Mesodermal cell (in vitro differentiated cells): ENCODE results near the gene ISY1.
A peak's percentile ranks its signal among the peaks of the same experiment; 100 is the strongest.
"Not testable (repeated sequence)": the region's sequence is repeated elsewhere in the genome, so short reads cannot be mapped to it uniquely, and the experiment has no call there.

Source experiments
- H3K27ac ChIP-seq: 2 replicates; pipeline ENCODE4 v1.7.0; 2013; ENCODE audit warnings: mild to moderate bottlenecking, low read depth, low read length, moderate library complexity; ENCODE audit not compliant: severe bottlenecking
- H3K36me3 ChIP-seq: 2 replicates; pipeline ENCODE4 v1.7.1; 2013; ENCODE audit warnings: mild to moderate bottlenecking, low read length, moderate library complexity; ENCODE audit not compliant: control insufficient read depth, insufficient read depth
- H3K4me1 ChIP-seq: one replicate; pipeline ENCODE4 v1.7.1; 2013; ENCODE audit warnings: mild to moderate bottlenecking, low read length; ENCODE audit not compliant: insufficient read depth, control insufficient read depth, poor library complexity, severe bottlenecking
- H3K4me3 ChIP-seq: 2 replicates; pipeline ENCODE4 v1.7.0; 2013; ENCODE audit warnings: low read length, control low read depth, mild to moderate bottlenecking; ENCODE audit not compliant: insufficient read depth, poor library complexity, severe bottlenecking; ENCODE audit errors: extremely low read depth
- H3K9me3 ChIP-seq: 2 replicates; pipeline ENCODE4 v1.7.1; 2013; ENCODE audit warnings: mild to moderate bottlenecking, low read length, moderate library complexity; ENCODE audit not compliant: control insufficient read depth
- WGBS, 2 experiments: methylation state at CpG; one replicate each; pipeline ENCODE4 v1.1.5; 2013; ENCODE audit warnings: missing lambda C conversion rate in 2 of 2; ENCODE audit not compliant: insufficient coverage in 2 of 2; 5-methylcytosine and 5-hydroxymethylcytosine counted together

ISY1 gene

GRCh38 chr3:129166579-129167332 lies 5.9 kb upstream of the ISY1 start:
- peaks cover 66% of the 10 kb centered on the region for H3K36me3 ChIP-seq
- 90 to 95% methylated on average over 11 to 12 of the region's 15 CpGs for WGBS, 2 experiments
- H3K27ac ChIP-seq = no peak overlapping the region
- no peak overlapping the region for H3K4me3 ChIP-seq
- no peaks in the 10 kb centered on the region for H3K4me1 ChIP-seq
- H3K9me3 ChIP-seq = no peaks in the 10 kb centered on the region

- not testable (repeated sequence) for H3K4me1 ChIP-seq, H3K4me3 ChIP-seq, H3K9me3 ChIP-seq, H3K27ac ChIP-seq
- WGBS, 2 experiments = 87 to 90% methylated on average over 5 to 6 of the region's 8 CpGs
- H3K36me3 ChIP-seq = peaks cover 55% of the 10 kb centered on the region
Observed at GRCh38 chr3:129165594-129165993, 4.7 kb upstream of the ISY1 start.

GRCh38 chr3:129164500-129164899 lies 3.6 kb upstream of the ISY1 start:
- Histone ChIP-seq H3K27ac (no peak overlapping the region), H3K4me3 (no peak overlapping the region), H3K4me1 (no peaks in the 10 kb centered on the region), H3K36me3 (peaks cover 44% of the 10 kb centered on the region), H3K9me3 (no peaks in the 10 kb centered on the region)
- 97% methylated on average over 6 of the region's 7 CpGs; no CpG with 5 or more reads in 1 of the 2 experiments for WGBS, 2 experiments

GRCh38 chr3:129162729-129163579 lies 2.1 kb upstream of the ISY1 start:
- H3K4me1 ChIP-seq = no peaks in the 10 kb centered on the region
- H3K36me3 ChIP-seq = peaks cover 41% of the 10 kb centered on the region
- H3K9me3 ChIP-seq = no peaks in the 10 kb centered on the region
- peak overlapping the region; percentile 26 for H3K27ac ChIP-seq
- no peak overlapping the region for H3K4me3 ChIP-seq
- 90 to 94% methylated on average over 2 to 4 of the region's 5 CpGs for WGBS, 2 experiments

GRCh38 chr3:129161860-129162271 lies 1.0 kb upstream of the ISY1 start:
- H3K4me3 ChIP-seq = peak overlapping the region; percentile 86
- WGBS, 2 experiments = 9% methylated on average over 8 to 11 of the region's 12 CpGs
- H3K4me1 ChIP-seq = no peaks in the 10 kb centered on the region
- H3K27ac ChIP-seq = peak overlapping the region; percentile 99
- H3K36me3 ChIP-seq = peaks cover 40% of the 10 kb centered on the region
- no peaks in the 10 kb centered on the region for H3K9me3 ChIP-seq

GRCh38 chr3:129144786-129145185 lies 16.1 kb downstream of the ISY1 start:
- H3K4me3 ChIP-seq = no peak overlapping the region
- H3K36me3 ChIP-seq = peaks cover 62% of the 10 kb centered on the region
- H3K4me1 ChIP-seq = no peaks in the 10 kb centered on the region
- H3K9me3 ChIP-seq = no peaks in the 10 kb centered on the region
- no peak overlapping the region for H3K27ac ChIP-seq

- not testable (repeated sequence) for H3K4me3 ChIP-seq, H3K9me3 ChIP-seq, H3K4me1 ChIP-seq, H3K27ac ChIP-seq
- H3K36me3 ChIP-seq = peaks cover 65% of the 10 kb centered on the region
- WGBS, 2 experiments = 88 to 91% methylated on average over 2 to 3 of the region's 5 CpGs
Observed at GRCh38 chr3:129141011-129141410, 19.9 kb downstream of the ISY1 start.

GRCh38 chr3:129139911-129140310 lies 21.0 kb downstream of the ISY1 start:
- H3K4me3 ChIP-seq = no peak overlapping the region
- H3K27ac ChIP-seq = no peak overlapping the region
- WGBS, 2 experiments = 75 to 77% methylated on average over 1 of the region's 1 CpG
- no peaks in the 10 kb centered on the region for H3K9me3 ChIP-seq
- peaks cover 62% of the 10 kb centered on the region for H3K36me3 ChIP-seq
- no peaks in the 10 kb centered on the region for H3K4me1 ChIP-seq

GRCh38 chr3:129136275-129136674 lies 24.6 kb downstream of the ISY1 start:
- not testable (repeated sequence) for H3K4me1 ChIP-seq, H3K9me3 ChIP-seq, H3K4me3 ChIP-seq, H3K27ac ChIP-seq
- peaks cover 79% of the 10 kb centered on the region for H3K36me3 ChIP-seq
- WGBS, 2 experiments = 90 to 94% methylated on average over 6 to 9 of the region's 10 CpGs

GRCh38 chr3:129132097-129132866 lies 28.6 kb downstream of the ISY1 start:
- Histone ChIP-seq H3K36me3 (peaks cover 83% of the 10 kb centered on the region), H3K27ac (no peak overlapping the region), H3K4me3 (no peak overlapping the region), H3K4me1 (no peaks in the 10 kb centered on the region), H3K9me3 (no peaks in the 10 kb centered on the region)
- 92 to 93% methylated on average over 3 to 5 of the region's 5 CpGs for WGBS, 2 experiments
